GM18498 (cell line): ENCODE results near the gene TMEM134.
"Not testable (repeated sequence)": the region's sequence is repeated elsewhere in the genome, so short reads cannot be mapped to it uniquely, and the experiment has no call there.

Experiments used
- ATAC-seq: cut with Tn5 transposase; IDR thresholded peaks from one replicate; pipeline ENCODE4 v1.9.1; 2021; ENCODE audit warnings: mild to moderate bottlenecking, moderate library complexity; ENCODE audit not compliant: unreplicated experiment

Gene TMEM134

GRCh38 chr11:67468759-67469507 lies at the start of gene TMEM134:
Gene TMEM134, minus strand, starts transcription at chr11:67469251. Its CDS starts 59 bp downstream, at chr11:67469192.
- ATAC-seq: peak; percentile 75

GRCh38 chr11:67517784-67518552 lies 48.9 kb upstream of the TMEM134 start:
- no peak for ATAC-seq

DNA sequence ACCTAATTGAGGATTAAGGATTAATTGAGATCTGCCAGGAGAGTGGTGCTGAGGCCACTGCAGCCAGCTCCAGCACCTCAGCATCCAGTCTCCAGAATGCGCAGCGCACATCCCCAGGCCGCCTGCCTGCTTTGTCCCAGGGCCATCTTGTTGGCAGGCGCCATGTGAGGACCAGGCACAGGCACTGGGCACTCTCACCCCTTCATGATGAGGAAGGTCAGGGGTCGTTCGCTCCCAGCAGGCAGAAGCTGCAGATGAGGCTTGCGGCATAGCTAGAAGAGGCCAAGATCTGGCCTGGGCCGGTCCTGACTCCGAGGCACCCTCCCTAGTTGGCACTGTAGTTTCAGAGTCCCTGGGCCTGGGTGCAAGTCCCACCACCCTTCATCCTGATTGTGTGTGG lies 47.8 kb upstream of the TMEM134 start:
- no peak for ATAC-seq

GRCh38 chr11:67514116-67514515 lies 45.1 kb upstream of the TMEM134 start:
- no peak for ATAC-seq

DNA sequence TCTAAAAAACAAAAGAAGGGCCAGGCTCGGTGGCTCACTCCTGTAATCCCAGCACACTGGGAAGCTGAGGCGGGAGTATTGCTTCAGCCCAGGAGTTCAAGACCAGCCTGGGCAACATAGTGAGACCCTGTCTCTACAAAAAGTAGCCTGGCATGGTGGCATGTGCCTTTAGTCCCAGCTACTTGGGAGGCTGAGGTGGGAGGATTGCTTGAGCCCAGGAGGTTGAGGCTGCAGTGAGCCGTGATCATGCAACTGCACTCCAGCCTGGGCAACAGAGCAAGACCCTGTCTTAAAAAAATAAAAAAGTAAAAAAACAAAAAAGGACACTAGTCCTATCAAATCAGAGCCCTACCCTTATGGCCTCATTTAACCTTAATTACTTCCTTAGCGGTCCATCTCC lies 42.5 kb upstream of the TMEM134 start:
- ATAC-seq: not testable (repeated sequence)

DNA sequence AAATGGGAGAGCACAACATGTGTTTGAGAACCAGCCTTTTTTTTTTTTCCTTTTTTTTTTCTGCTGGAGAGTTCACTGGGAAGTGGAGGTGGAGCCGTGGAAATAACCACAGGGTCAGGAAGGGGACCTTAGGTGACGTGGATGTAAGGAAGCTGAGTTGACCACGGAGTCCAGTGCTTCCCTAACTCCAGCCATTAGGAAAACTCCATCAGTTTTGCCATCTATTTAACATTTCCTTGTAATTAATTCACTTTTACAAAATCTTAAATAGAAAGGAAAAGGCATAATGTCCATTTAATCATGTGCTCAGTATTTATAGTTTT lies 40.9 kb upstream of the TMEM134 start:
- no peak for ATAC-seq

GRCh38 chr11:67508486-67509121 lies 39.6 kb upstream of the TMEM134 start:
- ATAC-seq: peak; percentile 51

GRCh38 chr11:67507864-67508485 lies 38.9 kb upstream of the TMEM134 start, which contains the start of gene CDK2AP2:
Gene CDK2AP2, minus strand, starts transcription at chr11:67508162. Its CDS starts 80 bp downstream, at chr11:67508082.
- ATAC-seq: peak; percentile 79

DNA sequence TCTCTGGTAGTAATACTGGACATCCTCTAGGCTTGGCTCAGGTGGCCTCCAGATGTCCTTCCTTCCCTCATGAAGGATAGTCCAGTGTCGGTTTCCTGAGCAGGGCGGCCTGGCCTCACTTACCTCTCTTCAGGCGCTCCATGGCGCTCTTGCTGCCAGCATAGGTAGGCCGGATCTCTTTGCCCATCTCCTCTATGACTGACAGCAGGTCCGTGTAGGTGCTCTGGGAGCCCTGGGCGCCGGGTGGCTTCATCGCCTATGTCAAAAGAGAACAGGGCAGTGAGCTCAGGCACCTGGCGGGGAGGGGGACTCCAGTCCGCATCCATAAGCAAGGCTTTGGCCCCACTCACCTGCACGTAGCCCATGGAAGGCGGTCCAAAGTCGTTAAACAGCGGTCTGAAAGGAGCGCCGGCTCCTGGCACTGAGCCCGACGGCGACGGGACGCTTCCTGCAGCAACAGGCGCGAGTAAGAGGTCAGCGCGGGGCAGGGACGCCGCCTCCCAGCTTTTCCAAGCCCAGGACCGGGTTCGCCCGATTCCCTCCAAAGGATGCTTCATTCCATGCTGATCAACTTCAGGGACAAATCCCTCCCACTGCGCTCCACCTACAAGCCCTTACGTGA lies 38.3 kb upstream of the TMEM134 start:
- ATAC-seq: no peak

GRCh38 chr11:67506426-67507051 lies 37.5 kb upstream of the TMEM134 start:
- ATAC-seq: no peak

DNA sequence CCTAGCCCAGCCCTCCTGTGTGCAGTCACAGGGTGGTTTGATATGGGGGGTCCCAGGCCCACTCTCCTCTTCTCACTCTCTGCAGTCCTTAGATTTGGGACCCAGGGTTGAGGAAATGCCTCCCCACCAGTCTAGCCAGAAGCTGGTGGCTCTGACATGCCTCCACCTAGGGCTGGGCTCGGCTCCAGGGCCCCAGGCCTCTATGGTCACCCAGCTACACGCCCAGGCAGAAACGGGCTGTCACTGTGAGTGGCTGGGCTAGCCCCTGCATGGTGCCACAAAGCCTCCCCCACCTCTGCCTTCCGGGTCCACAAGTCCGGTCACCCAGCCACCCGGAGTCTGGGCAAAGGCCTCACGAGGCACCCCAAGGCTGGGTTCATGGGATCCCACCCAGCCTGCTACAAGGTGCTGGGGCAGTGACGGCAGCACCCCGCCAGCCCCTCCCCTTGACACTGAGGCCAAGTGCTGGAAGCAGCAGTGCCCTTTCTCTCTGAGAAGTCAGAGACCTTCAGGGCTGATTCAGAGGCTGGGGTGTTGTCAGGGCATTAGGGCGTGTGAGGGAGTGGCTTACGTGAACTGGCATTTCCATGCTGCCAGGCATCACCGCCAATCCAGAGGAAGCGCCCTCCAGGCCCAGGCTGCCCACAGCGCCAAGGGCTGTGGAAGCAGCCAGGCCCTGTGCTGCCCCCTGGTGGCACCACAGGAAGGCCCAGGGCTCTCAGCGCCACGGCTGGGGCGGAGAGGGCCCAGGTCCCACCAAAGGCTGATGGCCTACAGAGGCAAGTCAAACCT lies 36.8 kb upstream of the TMEM134 start:
- peak; percentile 22 for ATAC-seq

DNA sequence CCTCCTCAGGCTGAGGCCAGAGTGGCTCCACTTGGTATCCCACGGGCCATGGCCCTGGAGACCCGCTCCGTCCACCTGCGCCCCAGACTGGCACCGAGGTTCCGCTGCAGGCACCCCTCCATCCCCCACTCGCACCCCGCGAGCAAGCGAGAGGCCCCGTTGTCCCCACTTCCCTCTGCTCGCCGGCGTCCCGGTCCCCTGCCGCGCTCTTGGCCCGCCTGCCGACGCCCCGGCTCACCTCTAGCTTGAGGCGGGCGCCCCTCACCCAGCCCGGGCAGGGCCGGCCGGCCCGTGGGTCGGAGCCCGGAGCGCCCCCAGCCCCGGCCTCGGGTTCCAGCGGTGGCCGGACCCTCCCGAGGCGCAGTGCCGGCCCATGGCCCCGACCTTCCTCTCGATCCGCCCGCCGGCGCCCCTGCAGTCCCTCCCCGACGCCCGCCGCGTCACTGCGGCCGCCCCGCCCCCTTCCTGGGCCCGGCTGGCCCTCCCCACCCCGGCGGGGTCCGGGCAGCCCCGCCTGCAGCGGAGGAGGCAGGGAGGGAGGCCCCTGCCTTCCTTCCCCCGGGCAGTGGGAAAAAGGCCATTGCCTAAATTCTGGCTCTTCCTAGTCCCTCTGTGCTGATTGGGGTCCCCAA lies 36.0 kb upstream of the TMEM134 start, which contains the start of gene PITPNM1:
Gene PITPNM1, minus strand, starts transcription at position 414 of the 632 bp plus-strand sequence. CDS start 1,183 bp downstream, outside the sequence.
- ATAC-seq: peak; percentile 13

DNA sequence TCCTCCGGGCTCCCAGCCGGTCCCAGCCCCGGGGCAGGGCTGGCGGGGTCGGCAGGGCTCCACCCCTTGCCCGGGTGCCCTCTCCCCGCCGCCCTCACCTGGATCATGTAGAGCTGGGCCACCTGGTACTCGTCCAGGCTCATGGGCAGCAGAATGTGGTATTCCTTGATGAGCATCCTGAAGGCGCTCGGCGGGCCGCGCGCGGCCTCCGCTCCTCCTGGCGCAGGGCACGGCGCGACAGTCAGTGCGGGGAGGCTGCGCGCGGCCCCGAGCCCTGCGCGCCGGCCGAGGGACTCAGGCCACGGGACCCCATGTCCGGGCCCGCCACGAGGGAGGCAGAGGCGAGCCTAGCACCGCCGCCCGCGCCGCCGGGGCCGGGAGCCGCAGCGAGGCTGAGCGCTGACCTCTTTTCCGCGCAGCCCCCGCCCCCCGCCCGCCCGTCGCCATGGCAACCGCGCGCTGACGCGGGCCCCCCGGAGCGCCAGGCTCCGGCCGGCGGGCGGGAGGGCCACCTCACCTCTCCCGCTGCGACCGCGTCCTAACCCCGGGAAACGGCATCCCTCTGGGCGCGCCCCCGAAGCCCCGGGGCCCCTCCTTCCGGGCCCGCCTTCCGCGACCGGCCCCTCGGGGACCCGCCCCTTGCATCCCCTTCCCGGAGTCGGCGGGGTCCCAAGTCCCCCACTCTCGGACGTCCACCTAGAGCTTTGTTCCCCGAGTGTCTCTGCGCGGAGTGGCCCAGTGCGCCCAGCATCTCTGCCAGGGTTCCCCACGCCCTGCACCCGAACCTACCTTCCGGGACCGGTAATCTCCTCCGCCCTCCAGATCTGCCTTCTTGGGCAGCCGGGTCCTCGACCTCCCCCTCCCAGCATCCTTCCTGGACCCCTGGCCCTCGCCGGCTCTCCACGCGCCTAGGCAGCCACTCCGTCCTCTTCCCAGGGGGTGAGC lies 35.2 kb upstream of the TMEM134 start:
- ATAC-seq: no peak

GRCh38 chr11:67503119-67504004 lies 34.3 kb upstream of the TMEM134 start:
- no peak for ATAC-seq

- ATAC-seq: no peak
Measured at GRCh38 chr11:67502328-67502979, 33.4 kb upstream of the TMEM134 start.

DNA sequence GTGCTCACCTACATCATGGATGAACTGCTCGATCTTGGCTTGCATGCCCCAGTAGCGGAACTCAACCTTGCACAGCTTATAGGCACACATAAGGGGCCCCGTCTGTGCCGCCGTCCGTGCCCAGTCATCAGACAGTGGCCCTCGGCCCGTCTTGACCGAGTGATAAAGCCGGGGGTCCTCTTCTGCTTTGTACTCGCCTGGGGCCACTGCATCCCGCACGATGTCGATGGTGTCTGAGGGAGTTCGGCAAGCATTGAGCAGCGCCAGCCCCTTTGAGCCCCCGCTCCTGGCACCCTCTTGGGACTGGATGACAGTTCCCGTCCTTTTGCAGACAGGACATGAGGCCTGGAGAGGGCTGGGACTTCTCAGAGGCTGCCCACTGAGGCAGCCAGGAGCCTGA lies 32.8 kb upstream of the TMEM134 start:
- no peak for ATAC-seq
